Measurements from ENCODE around the gene SLC5A11.

GRCh38 chr16:24825696-24826095 lies 20.1 kb upstream of the SLC5A11 start:
- TF ChIP-seq, protein P1, sequence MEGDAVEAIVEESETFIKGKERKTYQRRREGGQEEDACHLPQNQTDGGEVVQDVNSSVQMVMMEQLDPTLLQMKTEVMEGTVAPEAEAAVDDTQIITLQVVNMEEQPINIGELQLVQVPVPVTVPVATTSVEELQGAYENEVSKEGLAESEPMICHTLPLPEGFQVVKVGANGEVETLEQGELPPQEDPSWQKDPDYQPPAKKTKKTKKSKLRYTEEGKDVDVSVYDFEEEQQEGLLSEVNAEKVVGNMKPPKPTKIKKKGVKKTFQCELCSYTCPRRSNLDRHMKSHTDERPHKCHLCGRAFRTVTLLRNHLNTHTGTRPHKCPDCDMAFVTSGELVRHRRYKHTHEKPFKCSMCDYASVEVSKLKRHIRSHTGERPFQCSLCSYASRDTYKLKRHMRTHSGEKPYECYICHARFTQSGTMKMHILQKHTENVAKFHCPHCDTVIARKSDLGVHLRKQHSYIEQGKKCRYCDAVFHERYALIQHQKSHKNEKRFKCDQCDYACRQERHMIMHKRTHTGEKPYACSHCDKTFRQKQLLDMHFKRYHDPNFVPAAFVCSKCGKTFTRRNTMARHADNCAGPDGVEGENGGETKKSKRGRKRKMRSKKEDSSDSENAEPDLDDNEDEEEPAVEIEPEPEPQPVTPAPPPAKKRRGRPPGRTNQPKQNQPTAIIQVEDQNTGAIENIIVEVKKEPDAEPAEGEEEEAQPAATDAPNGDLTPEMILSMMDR (IDR thresholded peaks at IDR 0.05): no peak
- TF ChIP-seq POLR2A (IDR thresholded peaks at IDR 0.05): no peak
